ENCODE measurements around the gene KRT6C.

The KRT6C gene

GRCh38 chr12:52428121-52428520 lies 45.5 kb downstream of the KRT6C start:
- Histone ChIP-seq H3K4me3 (ENCODE audit: low read depth, low read length, poor library complexity, severe bottlenecking) (no peak overlapping the region), H3K9me3 (ENCODE audit: low read length) (no peaks in the 10 kb centered on the region), H2AFZ (ENCODE audit: low read length) (no peak overlapping the region), H3K4me1 (ENCODE audit: insufficient read depth, low read length, severe bottlenecking) (no peaks in the 10 kb centered on the region), H3K9ac (ENCODE audit: low read length) (no peak overlapping the region), H4K20me1 (ENCODE audit: insufficient read depth, low read length) (no peaks in the 10 kb centered on the region), H3F3A (ENCODE audit: insufficient read depth, low read length) (no peaks in the 10 kb centered on the region), H3K36me3 (ENCODE audit: insufficient read depth, low read length) (no peaks in the 10 kb centered on the region), H3K79me2 (ENCODE audit: insufficient read depth, low read length) (no peaks in the 10 kb centered on the region), H3K27ac (ENCODE audit: low read depth, low read length, poor library complexity, severe bottlenecking) (no peak overlapping the region), H3K4me2 (ENCODE audit: low read length) (no peak overlapping the region), H3K27me3 (ENCODE audit: insufficient read depth, low read length) (no peaks in the 10 kb centered on the region), H3K9me2 (ENCODE audit: low read depth, low read length) (no peaks in the 10 kb centered on the region)
- TF ChIP-seq EZH2 (IDR thresholded peaks at IDR 0.05; ENCODE audit: borderline replicate concordance, low read length) = no peak
- TF ChIP-seq, protein P1, sequence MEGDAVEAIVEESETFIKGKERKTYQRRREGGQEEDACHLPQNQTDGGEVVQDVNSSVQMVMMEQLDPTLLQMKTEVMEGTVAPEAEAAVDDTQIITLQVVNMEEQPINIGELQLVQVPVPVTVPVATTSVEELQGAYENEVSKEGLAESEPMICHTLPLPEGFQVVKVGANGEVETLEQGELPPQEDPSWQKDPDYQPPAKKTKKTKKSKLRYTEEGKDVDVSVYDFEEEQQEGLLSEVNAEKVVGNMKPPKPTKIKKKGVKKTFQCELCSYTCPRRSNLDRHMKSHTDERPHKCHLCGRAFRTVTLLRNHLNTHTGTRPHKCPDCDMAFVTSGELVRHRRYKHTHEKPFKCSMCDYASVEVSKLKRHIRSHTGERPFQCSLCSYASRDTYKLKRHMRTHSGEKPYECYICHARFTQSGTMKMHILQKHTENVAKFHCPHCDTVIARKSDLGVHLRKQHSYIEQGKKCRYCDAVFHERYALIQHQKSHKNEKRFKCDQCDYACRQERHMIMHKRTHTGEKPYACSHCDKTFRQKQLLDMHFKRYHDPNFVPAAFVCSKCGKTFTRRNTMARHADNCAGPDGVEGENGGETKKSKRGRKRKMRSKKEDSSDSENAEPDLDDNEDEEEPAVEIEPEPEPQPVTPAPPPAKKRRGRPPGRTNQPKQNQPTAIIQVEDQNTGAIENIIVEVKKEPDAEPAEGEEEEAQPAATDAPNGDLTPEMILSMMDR (IDR thresholded peaks at IDR 0.05; ENCODE audit: low read length) = peak; percentile 27; the same call in 1 of the 2 replicates

GRCh38 chr12:52427083-52427482 lies 46.5 kb downstream of the KRT6C start:
- no peak overlapping the region for H3K9ac ChIP-seq (ENCODE audit: low read length)
- H3K36me3 ChIP-seq (ENCODE audit: insufficient read depth, low read length) = no peaks in the 10 kb centered on the region
- H3K9me3 ChIP-seq (ENCODE audit: low read length) = no peaks in the 10 kb centered on the region
- H3K27me3 ChIP-seq (ENCODE audit: insufficient read depth, low read length) = no peaks in the 10 kb centered on the region
- H3K4me3 ChIP-seq (ENCODE audit: low read depth, low read length, poor library complexity, severe bottlenecking) = no peak overlapping the region
- H4K20me1 ChIP-seq (ENCODE audit: insufficient read depth, low read length) = no peaks in the 10 kb centered on the region
- H3K79me2 ChIP-seq (ENCODE audit: insufficient read depth, low read length) = no peaks in the 10 kb centered on the region
- TF ChIP-seq, protein P1 (IDR thresholded peaks at IDR 0.05; ENCODE audit: low read length) = no peak
- no peak for TF ChIP-seq EZH2 (IDR thresholded peaks at IDR 0.05; ENCODE audit: borderline replicate concordance, low read length)
- H3K4me1 ChIP-seq (ENCODE audit: insufficient read depth, low read length, severe bottlenecking) = no peaks in the 10 kb centered on the region
- no peak overlapping the region for H2AFZ ChIP-seq (ENCODE audit: low read length)
- H3F3A ChIP-seq (ENCODE audit: insufficient read depth, low read length) = no peaks in the 10 kb centered on the region
- H3K27ac ChIP-seq (ENCODE audit: low read depth, low read length, poor library complexity, severe bottlenecking) = no peak overlapping the region
- no peak overlapping the region for H3K4me2 ChIP-seq (ENCODE audit: low read length)
- no peaks in the 10 kb centered on the region for H3K9me2 ChIP-seq (ENCODE audit: low read depth, low read length)

DNA sequence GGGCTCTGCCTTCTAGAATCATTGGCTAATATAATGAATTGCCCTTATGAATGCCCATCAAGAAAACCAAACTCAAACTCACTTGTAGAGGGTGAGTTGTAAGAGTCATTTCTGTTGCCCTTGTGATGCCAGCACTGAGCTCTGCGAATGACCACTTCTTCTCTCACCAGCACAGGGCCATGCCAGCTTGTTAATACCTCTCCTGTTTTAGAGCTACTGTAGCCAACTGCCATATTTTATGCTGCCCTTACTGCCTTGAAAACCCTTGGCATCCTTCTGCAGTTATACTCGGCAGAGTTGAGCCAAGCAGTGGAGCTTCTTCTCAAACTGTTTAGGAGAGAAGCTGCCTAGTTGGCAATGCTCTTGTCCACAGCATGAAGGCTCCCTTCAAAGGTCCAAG lies 47.6 kb downstream of the KRT6C start:
- H3K4me2 ChIP-seq (ENCODE audit: low read length) = no peak overlapping the region
- no peaks in the 10 kb centered on the region for H3K27me3 ChIP-seq (ENCODE audit: insufficient read depth, low read length)

More for the DNA sequence above, 47.6 kb downstream of the KRT6C start:
- Histone ChIP-seq H3K9me3 (ENCODE audit: low read length) (no peaks in the 10 kb centered on the region), H3K9me2 (ENCODE audit: low read depth, low read length) (no peaks in the 10 kb centered on the region), H3K4me3 (ENCODE audit: low read depth, low read length, poor library complexity, severe bottlenecking) (no peak overlapping the region), H3K79me2 (ENCODE audit: insufficient read depth, low read length) (no peaks in the 10 kb centered on the region), H3F3A (ENCODE audit: insufficient read depth, low read length) (no peaks in the 10 kb centered on the region), H3K4me1 (ENCODE audit: insufficient read depth, low read length, severe bottlenecking) (no peaks in the 10 kb centered on the region), H2AFZ (ENCODE audit: low read length) (no peak overlapping the region), H4K20me1 (ENCODE audit: insufficient read depth, low read length) (no peaks in the 10 kb centered on the region), H3K36me3 (ENCODE audit: insufficient read depth, low read length) (no peaks in the 10 kb centered on the region), H3K9ac (ENCODE audit: low read length) (no peak overlapping the region), H3K27ac (ENCODE audit: low read depth, low read length, poor library complexity, severe bottlenecking) (no peak overlapping the region)
- TF ChIP-seq EZH2 (IDR thresholded peaks at IDR 0.05; ENCODE audit: borderline replicate concordance, low read length) = no peak
- TF ChIP-seq, protein P1 (IDR thresholded peaks at IDR 0.05; ENCODE audit: low read length) = no peak
